ENCODE measurements around the gene PPTC7. TPM values are rescaled to one million over a fixed set of nuclear protein-coding genes. Genes with fewer than 3 reads are reported as not detected.

Gene PPTC7
- total and polyA plus RNA-seq, 2 of the 8 experiments (the other 6 are each of a cell fraction or from before 2014, with no cell fraction given), result 8.1 to 15.9 TPM

- H2BK15ac ChIP-seq (ENCODE audit: low read length), result no peak overlapping the region
- CTCF ChIA-PET (ENCODE audit: partially characterized antibody), result interaction anchor here (10.5 kb wide), 1 partner anchor 42 kb away, joined by 190 read pairs; no protein-coding TSS in a partner anchor
- no peak overlapping the region for H2BK5ac ChIP-seq (ENCODE audit: low read depth, low read length)
- H2AFZ ChIP-seq (ENCODE audit: low read length), result no peak overlapping the region
- H3K27me3 ChIP-seq (replicated peaks in 1 of 4; ENCODE audit: control insufficient read depth in 3 of 4, extremely low read depth in 1 of 4, insufficient read depth in 3 of 4, low read length in 3 of 4), result no peaks in the 10 kb centered on the region
- no peak overlapping the region for H2BK120ac ChIP-seq (replicated peaks; ENCODE audit: low read depth, low read length)
- no peaks in the 10 kb centered on the region for H3K9me3 ChIP-seq (ENCODE audit: insufficient read depth in 2 of 2, low read depth in 1 of 2, low read length in 1 of 2)
- no peaks in the 10 kb centered on the region for H3K23me2 ChIP-seq (ENCODE audit: low read depth, low read length)
- H3K4me2 ChIP-seq (ENCODE audit: insufficient read depth in 1 of 2, low read depth in 2 of 2, low read length in 2 of 2), result no peak overlapping the region
- no peak overlapping the region for H2BK12ac ChIP-seq (ENCODE audit: low read depth, low read length)
- no peak overlapping the region for H3K9ac ChIP-seq (replicated peaks in 1 of 4; ENCODE audit: extremely low read depth in 1 of 4, low read depth in 3 of 4, low read length in 3 of 4)
- no peak overlapping the region for H3K18ac ChIP-seq (ENCODE audit: extremely low read depth, low read length)
- no peak overlapping the region for H4K8ac ChIP-seq (ENCODE audit: extremely low read depth, insufficient read depth, low read length)
- peaks cover 0 to 6% of the 10 kb centered on the region in 2 experiments for H4K20me1 ChIP-seq (replicated peaks in 1 of 2; ENCODE audit: control insufficient read depth in 1 of 2, insufficient read depth in 2 of 2, low read length in 2 of 2)
- H3K4me3 ChIP-seq (ENCODE audit: extremely low read depth in 1 of 4, insufficient read depth in 2 of 4, low read depth in 3 of 4, low read length in 4 of 4), result no peak overlapping the region
- H2BK20ac ChIP-seq (ENCODE audit: low read length), result no peak overlapping the region
- H3K36me3 ChIP-seq (ENCODE audit: control insufficient read depth in 2 of 4, insufficient read depth in 4 of 4, low read length in 3 of 4), result no peaks in the 10 kb centered on the region
- no peak overlapping the region for H3K27ac ChIP-seq (ENCODE audit: low read depth, low read length)
- H4K91ac ChIP-seq (replicated peaks; ENCODE audit: insufficient read length, low read length), result no peak overlapping the region
- H2AK5ac ChIP-seq (ENCODE audit: low read depth, low read length), result no peak overlapping the region
- DNase-seq (ENCODE audit: low read depth in 1 of 2, low spot score in 2 of 2) (no peak), FAIRE-seq (no peak)
- POLR2A ChIA-PET (ENCODE audit: partially characterized antibody), result no interaction called here
- H3K23ac ChIP-seq (ENCODE audit: insufficient read length), result no peak overlapping the region
- no peak overlapping the region for H4K5ac ChIP-seq (ENCODE audit: insufficient read length, low read depth, low read length)
- H3K4me1 ChIP-seq (replicated peaks in 1 of 4; ENCODE audit: control insufficient read depth in 3 of 4, insufficient read depth in 4 of 4, low read length in 3 of 4), result no peaks in the 10 kb centered on the region
- no peak overlapping the region for H3K14ac ChIP-seq (ENCODE audit: insufficient read length)
- no peak overlapping the region for H3K4ac ChIP-seq (replicated peaks; ENCODE audit: insufficient read length, low read depth, low read length)
- no peak overlapping the region for H3K56ac ChIP-seq (replicated peaks; ENCODE audit: insufficient read length, low read depth, low read length)
- H3K79me2 ChIP-seq (ENCODE audit: control insufficient read depth in 1 of 2, insufficient read depth in 2 of 2, low read length in 2 of 2), result peaks cover 0 to 66% of the 10 kb centered on the region in 2 experiments; a peak in 2 of 4 replicates
- peaks cover 7% of the 10 kb centered on the region; the same call in 1 of the 2 replicates for H3K79me1 ChIP-seq (ENCODE audit: low read depth, low read length)
- 96% methylated on average over 3 of the region's 3 CpGs; no CpG with 5 or more reads in 1 of the 2 experiments for WGBS, 2 experiments (ENCODE audit: extremely low coverage in 1 of 2, insufficient coverage in 1 of 2, insufficient read length in 1 of 2, insufficient replicate concordance in 2 of 2, low coverage in 1 of 2, low lambda C conversion rate in 2 of 2, missing lambda C conversion rate in 1 of 2)
- no peak for TF ChIP-seq EP300 (IDR thresholded peaks at IDR 0.05; ENCODE audit: borderline replicate concordance in 1 of 2, low read depth in 2 of 2, low read length in 2 of 2)
These were observed 25.8 kb downstream of the PPTC7 start for GRCh38 chr12:110557300-110557699.
